ENCODE measurements around the gene ADAM33.
A peak's percentile ranks its signal among the peaks of the same experiment; 100 is the strongest.

Gene ADAM33

DNA sequence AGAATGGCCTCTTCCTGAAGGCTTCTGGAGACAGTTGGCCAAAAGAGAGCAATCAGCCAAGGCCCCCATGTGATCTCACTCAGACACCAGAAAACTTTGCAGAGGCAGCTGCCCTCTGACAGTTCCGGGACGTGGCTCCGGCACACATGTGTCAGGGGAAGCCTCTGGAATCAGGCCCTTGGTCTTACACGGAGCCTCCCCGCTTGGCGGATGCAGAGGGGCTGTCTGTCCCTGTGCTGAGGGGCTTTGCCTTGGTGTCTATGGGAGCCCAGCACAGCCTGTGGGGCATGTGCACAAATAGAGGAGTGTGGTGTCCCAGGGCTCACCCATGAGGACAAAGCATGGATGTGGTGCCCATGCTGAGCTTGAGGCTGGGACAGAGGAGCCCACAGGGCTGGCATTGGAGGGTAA is 16.8 kb upstream of the ADAM33 start:
- TF ChIP-seq EZH2phosphoT487 (conservative IDR thresholded peaks at IDR 0.05; ENCODE audit: low read length) = no peak
- Histone ChIP-seq H4K20me1 (ENCODE audit: low read depth, low read length) (no peaks in the 10 kb centered on the region), H3F3A (ENCODE audit: insufficient read depth) (no peaks in the 10 kb centered on the region), H3K4me2 (ENCODE audit: low read depth, low read length, poor library complexity, severe bottlenecking) (no peak overlapping the region), H3K27me3 (ENCODE audit: low read length) (no peaks in the 10 kb centered on the region), H3K27ac (ENCODE audit: low read depth, low read length) (no peak overlapping the region), H3K79me2 (ENCODE audit: insufficient read depth, low read length) (no peaks in the 10 kb centered on the region), H2AFZ (ENCODE audit: low read depth, low read length, severe bottlenecking) (no peak overlapping the region), H3K9me2 (replicated peaks; ENCODE audit: insufficient read depth, low read length) (no peaks in the 10 kb centered on the region), H3K4me3 (ENCODE audit: insufficient read depth, low read length, poor library complexity, severe bottlenecking) (no peak overlapping the region), H3K9ac (ENCODE audit: low read length) (no peak overlapping the region), H3K36me3 (ENCODE audit: low read length) (no peaks in the 10 kb centered on the region), H3K9me3 (ENCODE audit: insufficient read depth, low read length) (no peaks in the 10 kb centered on the region)

DNA sequence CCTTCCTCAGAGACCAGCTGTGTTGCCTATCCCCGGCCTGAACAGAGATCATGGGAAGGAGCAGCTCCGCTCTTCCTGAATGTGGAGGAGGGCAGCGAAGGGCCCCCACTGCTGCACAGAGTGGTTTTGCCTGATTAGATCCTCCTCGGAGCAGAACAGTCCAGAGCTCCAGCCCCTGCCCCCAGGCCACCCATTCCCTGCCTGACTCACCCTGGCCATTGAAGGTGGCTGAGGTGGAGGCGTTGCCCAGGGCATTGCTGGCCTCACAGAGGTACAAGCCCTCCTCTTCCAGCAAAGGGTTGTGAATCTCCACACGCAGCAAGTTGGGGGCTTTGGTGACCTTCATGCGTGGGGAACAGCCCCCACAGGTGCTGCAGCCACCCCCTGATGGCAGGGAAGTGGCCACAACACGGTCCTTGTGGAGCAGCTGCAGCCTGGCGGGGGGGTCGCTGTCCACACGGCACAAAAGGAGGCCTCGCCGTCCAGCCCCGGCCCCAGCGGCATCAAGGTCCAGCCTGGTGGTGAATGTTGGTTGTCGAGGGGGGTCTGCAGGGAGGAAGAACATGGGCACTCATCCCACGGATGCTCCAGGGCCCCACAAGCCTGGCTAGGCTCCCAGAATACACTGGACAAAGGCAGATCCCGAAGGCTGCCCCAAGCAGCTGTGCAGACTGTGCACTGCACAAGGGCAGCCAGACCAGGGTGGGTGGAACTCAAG is 15.9 kb upstream of the ADAM33 start:
- Histone ChIP-seq H3K27me3 (ENCODE audit: low read length) (no peaks in the 10 kb centered on the region), H3F3A (ENCODE audit: insufficient read depth) (no peaks in the 10 kb centered on the region), H4K20me1 (ENCODE audit: low read depth, low read length) (no peaks in the 10 kb centered on the region), H3K9me3 (ENCODE audit: insufficient read depth, low read length) (no peaks in the 10 kb centered on the region), H3K27ac (ENCODE audit: low read depth, low read length) (no peak overlapping the region), H3K9ac (ENCODE audit: low read length) (no peak overlapping the region), H3K4me3 (ENCODE audit: insufficient read depth, low read length, poor library complexity, severe bottlenecking) (no peak overlapping the region), H3K4me2 (ENCODE audit: low read depth, low read length, poor library complexity, severe bottlenecking) (no peak overlapping the region), H2AFZ (ENCODE audit: low read depth, low read length, severe bottlenecking) (no peak overlapping the region), H3K9me2 (replicated peaks; ENCODE audit: insufficient read depth, low read length) (no peaks in the 10 kb centered on the region), H3K79me2 (ENCODE audit: insufficient read depth, low read length) (no peaks in the 10 kb centered on the region), H3K36me3 (ENCODE audit: low read length) (no peaks in the 10 kb centered on the region)
- TF ChIP-seq, protein P1, sequence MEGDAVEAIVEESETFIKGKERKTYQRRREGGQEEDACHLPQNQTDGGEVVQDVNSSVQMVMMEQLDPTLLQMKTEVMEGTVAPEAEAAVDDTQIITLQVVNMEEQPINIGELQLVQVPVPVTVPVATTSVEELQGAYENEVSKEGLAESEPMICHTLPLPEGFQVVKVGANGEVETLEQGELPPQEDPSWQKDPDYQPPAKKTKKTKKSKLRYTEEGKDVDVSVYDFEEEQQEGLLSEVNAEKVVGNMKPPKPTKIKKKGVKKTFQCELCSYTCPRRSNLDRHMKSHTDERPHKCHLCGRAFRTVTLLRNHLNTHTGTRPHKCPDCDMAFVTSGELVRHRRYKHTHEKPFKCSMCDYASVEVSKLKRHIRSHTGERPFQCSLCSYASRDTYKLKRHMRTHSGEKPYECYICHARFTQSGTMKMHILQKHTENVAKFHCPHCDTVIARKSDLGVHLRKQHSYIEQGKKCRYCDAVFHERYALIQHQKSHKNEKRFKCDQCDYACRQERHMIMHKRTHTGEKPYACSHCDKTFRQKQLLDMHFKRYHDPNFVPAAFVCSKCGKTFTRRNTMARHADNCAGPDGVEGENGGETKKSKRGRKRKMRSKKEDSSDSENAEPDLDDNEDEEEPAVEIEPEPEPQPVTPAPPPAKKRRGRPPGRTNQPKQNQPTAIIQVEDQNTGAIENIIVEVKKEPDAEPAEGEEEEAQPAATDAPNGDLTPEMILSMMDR (IDR thresholded peaks at IDR 0.05; ENCODE audit: insufficient read depth, low read length, poor library complexity, severe bottlenecking) = no peak
- TF ChIP-seq EZH2phosphoT487 (conservative IDR thresholded peaks at IDR 0.05; ENCODE audit: low read length) = no peak

GRCh38 chr20:3696745-3697587 is 15.2 kb upstream of the ADAM33 start:
- H3K9me3 ChIP-seq (ENCODE audit: insufficient read depth, low read length) = no peaks in the 10 kb centered on the region
- no peak for TF ChIP-seq EZH2phosphoT487 (conservative IDR thresholded peaks at IDR 0.05; ENCODE audit: low read length)
- TF ChIP-seq, protein P1 (IDR thresholded peaks at IDR 0.05; ENCODE audit: insufficient read depth, low read length, poor library complexity, severe bottlenecking) = no peak
- H3K9ac ChIP-seq (ENCODE audit: low read length) = no peak overlapping the region
- H3F3A ChIP-seq (ENCODE audit: insufficient read depth) = no peaks in the 10 kb centered on the region
- no peaks in the 10 kb centered on the region for H4K20me1 ChIP-seq (ENCODE audit: low read depth, low read length)
- no peak overlapping the region for H3K4me3 ChIP-seq (ENCODE audit: insufficient read depth, low read length, poor library complexity, severe bottlenecking)
- H3K27ac ChIP-seq (ENCODE audit: low read depth, low read length) = no peak overlapping the region
- no peak overlapping the region for H3K4me2 ChIP-seq (ENCODE audit: low read depth, low read length, poor library complexity, severe bottlenecking)
- no peaks in the 10 kb centered on the region for H3K27me3 ChIP-seq (ENCODE audit: low read length)
- no peaks in the 10 kb centered on the region for H3K36me3 ChIP-seq (ENCODE audit: low read length)
- H3K9me2 ChIP-seq (replicated peaks; ENCODE audit: insufficient read depth, low read length) = no peaks in the 10 kb centered on the region
- H3K79me2 ChIP-seq (ENCODE audit: insufficient read depth, low read length) = no peaks in the 10 kb centered on the region
- H2AFZ ChIP-seq (ENCODE audit: low read depth, low read length, severe bottlenecking) = no peak overlapping the region

DNA sequence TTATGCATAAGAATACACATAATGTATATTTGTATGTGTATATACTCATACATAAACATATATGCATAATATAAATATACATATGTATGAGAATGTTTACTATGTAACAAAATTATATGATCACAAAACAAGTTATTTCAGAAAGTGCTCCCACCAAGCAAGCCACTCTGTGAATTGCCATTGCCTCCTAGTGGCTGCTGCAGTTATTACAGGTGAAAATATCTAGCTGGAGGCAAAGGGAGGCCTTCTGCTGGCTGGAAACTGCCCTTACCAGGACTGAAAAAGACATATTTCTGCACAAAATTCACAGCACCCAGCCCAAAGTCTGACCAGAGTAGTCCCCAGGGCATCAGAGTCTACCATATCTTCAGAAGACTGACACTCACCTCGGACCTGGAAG is 14.4 kb upstream of the ADAM33 start:
- Histone ChIP-seq H3K4me3 (ENCODE audit: insufficient read depth, low read length, poor library complexity, severe bottlenecking) (no peak overlapping the region), H3K27ac (ENCODE audit: low read depth, low read length) (no peak overlapping the region), H3K27me3 (ENCODE audit: low read length) (no peaks in the 10 kb centered on the region), H4K20me1 (ENCODE audit: low read depth, low read length) (no peaks in the 10 kb centered on the region), H3F3A (ENCODE audit: insufficient read depth) (no peaks in the 10 kb centered on the region), H2AFZ (ENCODE audit: low read depth, low read length, severe bottlenecking) (no peak overlapping the region), H3K9ac (ENCODE audit: low read length) (no peak overlapping the region), H3K9me2 (replicated peaks; ENCODE audit: insufficient read depth, low read length) (no peaks in the 10 kb centered on the region), H3K79me2 (ENCODE audit: insufficient read depth, low read length) (no peaks in the 10 kb centered on the region), H3K9me3 (ENCODE audit: insufficient read depth, low read length) (no peaks in the 10 kb centered on the region), H3K4me2 (ENCODE audit: low read depth, low read length, poor library complexity, severe bottlenecking) (no peak overlapping the region), H3K36me3 (ENCODE audit: low read length) (no peaks in the 10 kb centered on the region)
- TF ChIP-seq, protein P1 (IDR thresholded peaks at IDR 0.05; ENCODE audit: insufficient read depth, low read length, poor library complexity, severe bottlenecking) = peak; percentile 52
- TF ChIP-seq EZH2phosphoT487 (conservative IDR thresholded peaks at IDR 0.05; ENCODE audit: low read length) = no peak
